GM13976 (cell line): ENCODE data around the gene MUC3A.

Experiments
- DNase-seq: peaks from one replicate; pipeline ENCODE4 v3.0.0; 2012; ENCODE audit warnings: low spot score
- CTCF ChIP-seq: IDR thresholded peaks from 2 replicates; pipeline ENCODE4 v1.5.1; 2012; ENCODE audit warnings: borderline replicate concordance, mild to moderate bottlenecking; ENCODE audit not compliant: insufficient read depth; ENCODE audit errors: extremely low read depth, missing control alignments, control extremely low read depth
- in situ Hi-C: fragments of 300-500 bp; cut with MboI; formaldehyde crosslinking; loops from one replicate; pipeline ENCODE4 v1.12.0; 2022; ENCODE audit warnings: low sequenced_read_pairs, mixed read lengths, inconsistent platforms; ENCODE audit not compliant: unreplicated experiment

MUC3A gene

GRCh38 chr7:100969066-100969615 lies 19.8 kb downstream of the MUC3A start, which contains the start of gene MUC12:
Gene MUC12, plus strand, starts transcription at chr7:100969565. Its CDS starts 58 bp downstream, at chr7:100969623.
- TF ChIP-seq CTCF, result no peak
- in situ Hi-C loops, result loop anchor here (5.0 kb wide), 1 partner anchor 88 kb away; no protein-coding TSS in a partner anchor
- peak; percentile 39 for DNase-seq

DNA sequence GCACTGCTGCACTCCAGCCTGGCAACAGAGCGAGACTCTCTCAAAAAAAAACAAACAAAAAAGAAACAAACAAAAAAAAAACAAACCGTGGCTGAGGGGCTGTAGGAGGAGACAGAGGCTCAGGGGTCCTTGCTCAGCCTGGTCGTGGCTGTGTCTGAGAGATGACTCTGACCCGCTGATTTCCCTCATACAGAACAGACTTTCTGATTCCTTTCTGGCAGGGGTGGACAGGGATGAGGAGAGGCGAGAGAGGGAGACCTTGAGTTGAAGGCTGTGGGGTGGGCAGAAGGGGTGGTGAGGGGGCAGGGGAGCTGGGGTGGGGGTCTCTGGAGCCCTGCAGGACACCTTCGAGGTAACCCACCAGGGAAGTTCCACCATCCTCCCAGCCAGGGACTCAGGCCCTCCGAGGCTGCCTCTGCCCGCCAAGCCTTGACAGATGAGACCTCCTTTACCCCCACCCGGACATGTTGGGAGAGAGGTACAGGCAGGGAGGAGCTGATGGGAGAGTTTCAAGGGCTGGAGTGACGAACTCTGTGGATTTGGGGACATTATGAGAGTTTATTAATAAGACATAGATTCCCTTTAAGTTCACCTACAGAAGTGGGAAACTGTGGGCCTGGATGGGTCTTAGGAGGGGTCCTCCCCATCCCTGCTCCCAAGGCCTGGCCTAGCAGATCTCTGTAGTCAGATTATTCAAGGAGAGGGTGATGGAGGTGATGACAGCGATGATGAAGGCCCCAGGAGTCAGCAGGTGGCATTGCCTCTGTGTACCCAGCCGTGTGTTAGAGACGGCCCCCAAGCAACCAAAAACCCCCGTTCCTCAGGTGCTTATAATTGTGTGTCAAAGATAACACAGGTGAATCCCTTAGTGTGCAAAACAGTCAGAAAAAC lies 22.0 kb downstream of the MUC3A start:
- TF ChIP-seq CTCF, result no peak
- DNase-seq, result peak; percentile 34
- in situ Hi-C loops, result no loop called here

DNA sequence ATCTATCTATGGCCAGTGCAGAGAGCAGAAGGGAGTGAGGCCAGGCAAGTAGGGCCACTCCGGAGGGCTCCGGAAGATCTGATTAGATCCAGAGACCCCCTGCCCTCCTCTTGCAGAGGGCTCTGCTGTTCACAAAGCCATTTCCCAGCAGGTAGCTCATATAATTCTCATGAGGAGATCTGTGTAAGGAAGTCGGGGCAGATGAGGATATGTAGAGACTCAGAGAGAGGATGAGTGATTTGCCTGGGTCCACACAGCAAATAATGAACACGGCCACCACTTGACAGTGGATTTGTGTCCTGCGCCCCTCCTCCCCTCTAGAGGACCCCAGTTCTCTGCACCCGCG lies 22.6 kb downstream of the MUC3A start:
- in situ Hi-C loops, result no loop called here
- DNase-seq, result no peak
- TF ChIP-seq CTCF, result no peak

DNA sequence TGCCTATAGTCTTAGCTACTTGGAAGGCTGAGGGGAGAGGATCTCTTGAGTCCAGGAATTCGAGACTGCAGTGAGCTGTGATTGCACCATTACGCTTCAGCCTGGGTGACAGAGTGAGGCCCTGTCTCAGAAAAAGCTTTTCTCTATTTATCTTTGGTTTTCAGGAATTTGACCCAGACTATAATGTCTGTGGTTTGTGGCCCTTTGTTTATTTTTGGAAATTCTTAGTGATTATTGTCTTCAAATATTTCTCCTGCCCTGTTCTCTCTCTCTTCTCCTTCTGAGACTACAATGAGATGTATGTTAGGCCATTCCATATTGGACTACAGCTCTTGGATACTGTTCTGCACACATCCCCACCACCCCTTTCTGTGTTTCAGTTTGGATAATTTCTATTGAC lies 24.7 kb downstream of the MUC3A start:
- TF ChIP-seq CTCF, result no peak
- DNase-seq, result no peak
- in situ Hi-C loops, result no loop called here

DNA sequence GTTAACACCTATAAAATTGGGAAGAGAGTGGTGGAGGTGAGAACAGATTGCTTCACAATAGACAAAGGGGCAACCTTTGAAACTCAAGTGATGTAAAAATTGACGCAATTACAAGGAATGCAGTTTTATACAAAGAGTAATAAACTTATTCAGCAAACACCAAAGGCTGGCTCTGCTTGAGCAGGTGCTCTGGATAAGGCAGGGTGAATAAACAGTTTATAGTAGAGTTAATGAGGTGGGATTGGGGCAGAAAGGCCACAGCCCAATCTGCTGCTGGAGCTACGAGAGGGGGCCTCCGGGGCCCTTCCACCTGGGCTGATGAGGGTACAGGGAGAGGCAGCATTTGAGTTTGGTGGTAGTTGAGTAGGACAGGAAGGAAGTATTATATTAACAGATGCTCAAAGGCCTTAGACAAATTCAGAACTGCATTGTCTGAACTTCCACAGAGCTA lies 26.1 kb downstream of the MUC3A start:
- no peak for TF ChIP-seq CTCF
- in situ Hi-C loops, result no loop called here
- no peak for DNase-seq

GRCh38 chr7:100978300-100978699 lies 29.0 kb downstream of the MUC3A start:
- in situ Hi-C loops, result no loop called here
- TF ChIP-seq CTCF, result no peak
- DNase-seq, result no peak
